ENCODE data around the gene SYCP1.
"Not testable (repeated sequence)": the region's sequence is repeated elsewhere in the genome, so short reads cannot be mapped to it uniquely, and the experiment has no call there.

The SYCP1 gene

GRCh38 chr1:114959423-114959822 is 104.8 kb downstream of the SYCP1 start:
- DNase-seq (ENCODE audit: low spot score), result no peak

- DNase-seq (ENCODE audit: low spot score), result no peak
Measured at GRCh38 chr1:114976891-114977290, 122.2 kb downstream of the SYCP1 start.

- no peak for DNase-seq (ENCODE audit: low spot score)
Measured at GRCh38 chr1:114979278-114979891, 124.7 kb downstream of the SYCP1 start.

- DNase-seq (ENCODE audit: low spot score), result no peak
Measured at GRCh38 chr1:114982251-114982650, 127.6 kb downstream of the SYCP1 start.

GRCh38 chr1:114986286-114986685 is 131.6 kb downstream of the SYCP1 start:
- DNase-seq (ENCODE audit: low spot score), result no peak

GRCh38 chr1:114988095-114988494 is 133.4 kb downstream of the SYCP1 start:
- DNase-seq (ENCODE audit: low spot score), result no peak

- no peak for DNase-seq (ENCODE audit: low spot score)
Measured at GRCh38 chr1:114997510-114998289, 143.0 kb downstream of the SYCP1 start.

GRCh38 chr1:115006191-115006590 is 151.5 kb downstream of the SYCP1 start:
- no peak for DNase-seq (ENCODE audit: low spot score)

GRCh38 chr1:115012006-115012405 is 157.3 kb downstream of the SYCP1 start:
- DNase-seq (ENCODE audit: low spot score), result no peak

- DNase-seq (ENCODE audit: low spot score), result no peak
Measured at GRCh38 chr1:115012434-115012833, 157.8 kb downstream of the SYCP1 start.

- no peak for DNase-seq (ENCODE audit: low spot score)
Measured at GRCh38 chr1:115013792-115014191, 159.1 kb downstream of the SYCP1 start.

- DNase-seq (ENCODE audit: low spot score), result not testable (repeated sequence)
Measured at GRCh38 chr1:115019549-115019948, 164.9 kb downstream of the SYCP1 start.

- DNase-seq (ENCODE audit: low spot score), result no peak
Measured at GRCh38 chr1:115021145-115021544, 166.5 kb downstream of the SYCP1 start.

GRCh38 chr1:115023593-115023992 is 168.9 kb downstream of the SYCP1 start:
- DNase-seq (ENCODE audit: low spot score), result no peak

GRCh38 chr1:115029526-115029925 is 174.9 kb downstream of the SYCP1 start, which contains the start of gene TSHB:
TSS of gene TSHB (plus strand) at chr1:115029826. CDS start at chr1:115033363, 3,537 bp downstream.
- no peak for DNase-seq (ENCODE audit: low spot score)

- no peak for DNase-seq (ENCODE audit: low spot score)
Measured at GRCh38 chr1:115031595-115031994, 176.9 kb downstream of the SYCP1 start.

- DNase-seq (ENCODE audit: low spot score), result no peak
Measured at GRCh38 chr1:115035652-115036051, 181.0 kb downstream of the SYCP1 start.

GRCh38 chr1:115036814-115037507 is 182.3 kb downstream of the SYCP1 start:
- DNase-seq (ENCODE audit: low spot score), result no peak

- no peak for DNase-seq (ENCODE audit: low spot score)
Measured at GRCh38 chr1:115040501-115040900, 185.8 kb downstream of the SYCP1 start.

- no peak for DNase-seq (ENCODE audit: low spot score)
Measured at GRCh38 chr1:115041654-115042053, 187.0 kb downstream of the SYCP1 start.
